ENCODE data around the gene CLRN3. TPM values are rescaled to one million over a fixed set of nuclear protein-coding genes. Genes with fewer than 3 reads are reported as not detected.

The CLRN3 gene
- total and polyA plus RNA-seq, 12 donors: not detected

DNA sequence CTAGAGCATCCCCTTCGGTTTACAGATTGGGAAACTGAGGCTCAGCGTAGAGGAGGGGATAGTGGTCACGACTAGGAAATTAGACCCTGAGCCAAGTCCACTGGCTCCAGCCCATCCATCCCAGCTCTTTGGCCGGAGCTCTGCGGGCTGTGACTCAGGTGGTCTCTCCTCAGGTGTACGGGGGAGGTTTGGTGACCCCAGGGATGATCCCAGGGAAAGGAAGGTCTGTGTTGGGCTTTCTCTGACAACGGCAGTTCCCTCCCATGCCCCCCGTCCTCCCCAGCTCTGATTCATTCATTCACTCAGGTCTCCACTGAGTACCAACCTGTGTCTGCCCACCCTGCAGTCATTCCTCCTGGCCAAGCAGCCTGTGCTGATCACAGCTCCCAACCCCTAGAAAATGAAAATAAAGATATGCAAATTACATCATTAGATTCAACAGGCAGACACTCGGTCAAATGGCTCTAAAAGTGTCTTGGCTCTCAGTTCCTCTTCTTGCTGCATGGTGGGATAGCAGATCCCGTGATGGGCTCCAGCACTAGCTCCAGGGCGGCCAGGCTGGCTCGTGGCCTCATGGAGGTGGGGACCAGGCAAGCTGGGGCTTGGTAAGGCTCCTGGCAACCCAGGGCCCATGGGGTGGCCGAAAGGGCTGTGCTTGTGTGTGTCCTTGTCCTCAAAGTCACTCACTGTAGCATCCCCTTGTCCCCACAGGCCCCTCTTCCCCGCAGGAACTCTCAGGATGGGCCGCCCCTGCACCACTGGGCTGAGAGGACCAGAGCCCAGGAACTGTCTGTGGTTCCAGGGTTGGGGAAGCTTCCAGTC lies 37.8 kb downstream of the CLRN3 start:
- ATAC-seq: peak in 2 of 8 donors; percentile 12 to 29
- TF ChIP-seq CTCF (IDR thresholded peaks at IDR 0.05): no peak

GRCh38 chr10:127853868-127854768 lies 38.6 kb downstream of the CLRN3 start:
- Histone ChIP-seq H3K9me3 (no peaks in the 10 kb centered on the region), H3K36me3 (no peaks in the 10 kb centered on the region), H3K27ac (no peak overlapping the region), H3K4me1 (peaks cover 0 to 8% (median 4%) of the 10 kb centered on the region in 9 donors), H3K27me3 (peaks cover 0 to 24% (median 8%) of the 10 kb centered on the region in 7 donors), H3K4me3 (no peak overlapping the region)
- DNase-seq: peak; percentile 48 to 69
- intact Hi-C loops (cut with DNase I): loop anchor here (1.0 to 10.0 kb wide), 8 partner anchors 137 to 1872 kb away; no protein-coding TSS in a partner anchor
- peak; percentile 78 to 94 (median 90) for ATAC-seq
- peak; percentile 78 to 90 (median 81) for TF ChIP-seq CTCF (IDR thresholded peaks at IDR 0.05)
- WGBS, 2 donors: 32 to 37% methylated on average over 19 of the region's 19 CpGs

More for the DNA sequence above, 37.8 kb downstream of the CLRN3 start:
- DNase-seq: no peak
- 77 to 83% methylated on average over 15 of the region's 15 CpGs for WGBS, 2 donors
- intact Hi-C loops (cut with DNase I): loop anchor here (1.0 to 10.0 kb wide), 8 partner anchors 138 to 1873 kb away; no protein-coding TSS in a partner anchor
- H3K4me1 ChIP-seq: peaks cover 0 to 8% (median 4%) of the 10 kb centered on the region in 9 donors
- H3K9me3 ChIP-seq: no peaks in the 10 kb centered on the region
- no peak overlapping the region for H3K4me3 ChIP-seq
- no peak overlapping the region for H3K27ac ChIP-seq
- peaks cover 0 to 24% (median 8%) of the 10 kb centered on the region in 7 donors for H3K27me3 ChIP-seq
- H3K36me3 ChIP-seq: no peaks in the 10 kb centered on the region

DNA sequence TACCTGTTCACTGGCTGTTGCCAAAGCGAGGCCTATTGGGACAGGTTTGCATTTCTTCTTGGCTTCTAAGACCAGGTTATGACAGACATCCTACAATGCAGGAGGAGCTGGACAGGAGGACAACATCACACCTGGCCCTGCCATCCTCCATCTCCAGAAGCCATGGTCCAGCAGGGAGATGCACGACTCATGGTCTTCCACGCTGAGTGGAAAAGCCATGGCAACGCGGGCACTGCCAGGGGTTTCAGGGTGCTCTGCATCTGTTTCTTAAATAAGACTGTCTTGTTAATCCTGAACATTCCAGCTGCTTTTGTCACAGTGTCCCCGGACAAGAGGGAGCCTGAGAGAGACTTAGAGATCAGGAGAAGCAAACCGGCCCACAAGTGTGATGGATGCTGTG lies 40.3 kb downstream of the CLRN3 start:
- DNase-seq: no peak
- no peak overlapping the region for H3K4me3 ChIP-seq
- no peak overlapping the region for H3K27ac ChIP-seq
- no peak for ATAC-seq
- intact Hi-C loops (cut with DNase I): loop anchor here in 7 of 10 donors (5.0 to 10.0 kb wide), 4 partner anchors 135 to 1870 kb away; no protein-coding TSS in a partner anchor
- TF ChIP-seq CTCF (IDR thresholded peaks at IDR 0.05): no peak
- 83 to 91% methylated on average over 7 of the region's 7 CpGs for WGBS, 2 donors
- no peaks in the 10 kb centered on the region for H3K36me3 ChIP-seq
- H3K27me3 ChIP-seq: peaks cover 0 to 25% (median 8%) of the 10 kb centered on the region in 7 donors
- H3K9me3 ChIP-seq: no peaks in the 10 kb centered on the region
- peaks cover 0 to 8% (median 4%) of the 10 kb centered on the region in 9 donors for H3K4me1 ChIP-seq

GRCh38 chr10:127851661-127852194 lies 41.0 kb downstream of the CLRN3 start:
- ATAC-seq (no peak), DNase-seq (no peak)
- intact Hi-C loops (cut with DNase I): loop anchor here in 7 of 10 donors (5.0 to 10.0 kb wide), 4 partner anchors 134 to 1869 kb away; no protein-coding TSS in a partner anchor
- Histone ChIP-seq H3K36me3 (no peaks in the 10 kb centered on the region), H3K27ac (no peak overlapping the region), H3K27me3 (peaks cover 0 to 30% (median 8%) of the 10 kb centered on the region in 7 donors), H3K9me3 (no peaks in the 10 kb centered on the region), H3K4me1 (peaks cover 0 to 8% (median 4%) of the 10 kb centered on the region in 9 donors), H3K4me3 (no peak overlapping the region)
- WGBS, 2 donors: 83 to 84% methylated on average over 14 of the region's 14 CpGs
- no peak for TF ChIP-seq CTCF (IDR thresholded peaks at IDR 0.05)

All from heart right ventricle (tissue), 16 donors.